HCT116 (cell line): ENCODE data around the gene SMURF1. TPM values are rescaled to one million over a fixed set of nuclear protein-coding genes. Genes with fewer than 3 reads are reported as not detected.

Source experiments
- ATAC-seq: fragments of 200-7000 bp; cut with Tn5 transposase; 2 replicates; pipeline ENCODE4 v1.9.1; 2020; ENCODE audit warnings: mild to moderate bottlenecking, moderate library complexity
- BruUV-seq: library from RNA; stranded (reverse); fragments of 400-500 nt; replicated peaks from 2 replicates; lab custom pipeline; 2021; lab: Mats Ljungman, UMichigan
- CTCF ChIA-PET: fragments of 300-600 bp; sonication (Branson Sonifier 250); formaldehyde crosslinking; loops from one replicate; lab custom pipeline; 2021; ENCODE audit warnings: antibody characterized with exemption; lab: Charles Lee
- POLR2A ChIA-PET: fragments of 300-600, 350-600 bp; sonication (Branson Sonifier 250); formaldehyde crosslinking; loops from one replicate; lab custom pipeline; 2021; ENCODE audit warnings: antibody characterized with exemption; lab: Charles Lee
- RAD21 ChIA-PET, 2 experiments: fragments of 300-600 bp; sonication (Branson Sonifier 250); formaldehyde crosslinking; loops; one replicate each; lab custom pipeline; 2023; ENCODE audit warnings: low total read pairs in 2 of 2; ENCODE audit not compliant: uncharacterized antibody in 2 of 2, unreplicated experiment in 2 of 2, low non-redundant PET in 1 of 2; lab: Charles Lee
- DNase-seq: peaks from one replicate; pipeline ENCODE4 v3.0.0-alpha.2; 2010; ENCODE audit warnings: low read depth, low spot score
- H2AFZ ChIP-seq: fragments of 200-600 bp; shearing (Covaris generic), sonication (generic); 2 replicates; pipeline ENCODE4 v1.6.1; 2017; ENCODE audit warnings: low read depth, mixed run types, mixed read lengths, antibody characterized with exemption, low read length; ENCODE audit not compliant: poor library complexity, severe bottlenecking
- H3K27ac ChIP-seq: 2 replicates; pipeline ENCODE4 v1.5.1; 2012; ENCODE audit warnings: low read depth, low read length
- H3K27me3 ChIP-seq: fragments of 200-600 bp; sonication (generic); 2 replicates; pipeline ENCODE4 v1.6.1; 2016; ENCODE audit warnings: mixed run types, low read length, mixed read lengths; ENCODE audit not compliant: insufficient read depth
- H3K36me3 ChIP-seq, 2 experiments: fragments of 200-500 bp in 1 of 2; fragments of 200-600 bp in 1 of 2; sonication (Bioruptor generic) in 1 of 2; sonication (generic) in 1 of 2; 2 replicates each; pipeline versions ENCODE4 v1.5.1 to v1.6.1; 2014 to 2016; ENCODE audit warnings: low read length in 2 of 2, inconsistent platforms in 1 of 2, mixed read lengths in 1 of 2, mixed run types in 1 of 2; ENCODE audit not compliant: insufficient read depth in 2 of 2, control insufficient read depth in 1 of 2
- H3K4me1 ChIP-seq, 2 experiments: fragments of 200-600 bp in 1 of 2; sonication (generic) in 1 of 2; 2 replicates each; pipeline versions ENCODE4 v1.5.1 to v1.6.1; 2012 to 2017; ENCODE audit warnings: low read length in 2 of 2, inconsistent platforms in 1 of 2, mild to moderate bottlenecking in 1 of 2, mixed read lengths in 1 of 2, mixed run types in 1 of 2, moderate library complexity in 1 of 2; ENCODE audit not compliant: insufficient read depth in 2 of 2, control insufficient read depth in 1 of 2
- H3K4me2 ChIP-seq: fragments of 200-600 bp; sonication (generic); 2 replicates; pipeline ENCODE4 v1.6.1; 2017; ENCODE audit warnings: mixed run types, low read length, mixed read lengths
- H3K4me3 ChIP-seq, 2 experiments: fragments of 200-600 bp in 1 of 2; sonication (generic) in 1 of 2; replicated peaks in 1 of 2; 2 replicates each; pipeline ENCODE4 v1.5.1; 2011 to 2016; ENCODE audit warnings: low read length in 2 of 2, control low read depth in 1 of 2, low read depth in 1 of 2, mild to moderate bottlenecking in 1 of 2, mixed read lengths in 1 of 2, mixed run types in 1 of 2
- H3K79me2 ChIP-seq: fragments of 200-600 bp; sonication (generic); 2 replicates; pipeline ENCODE4 v1.6.1; 2017; ENCODE audit warnings: mild to moderate bottlenecking, mixed run types, low read length, moderate library complexity, mixed read lengths; ENCODE audit not compliant: insufficient read depth
- H3K9ac ChIP-seq: fragments of 200-600 bp; sonication (generic); 2 replicates; pipeline ENCODE4 v1.6.1; 2016; ENCODE audit warnings: low read length, mixed read lengths
- H3K9me2 ChIP-seq: fragments of 200-600 bp; sonication (generic), shearing (Covaris generic); 2 replicates; pipeline ENCODE4 v1.6.1; 2017; ENCODE audit warnings: mixed run types, mild to moderate bottlenecking, moderate library complexity; ENCODE audit not compliant: insufficient read depth
- H3K9me3 ChIP-seq, 2 experiments: fragments of 200-500 bp in 1 of 2; fragments of 200-600 bp in 1 of 2; sonication (Bioruptor generic) in 1 of 2; sonication (generic) in 1 of 2; 2 replicates each; pipeline ENCODE4 v1.6.1; 2014 to 2017; ENCODE audit warnings: low read length in 2 of 2, mixed read lengths in 2 of 2, inconsistent platforms in 1 of 2, low read depth in 1 of 2, mild to moderate bottlenecking in 1 of 2, mixed run types in 1 of 2, moderate library complexity in 1 of 2; ENCODE audit not compliant: control insufficient read depth in 1 of 2, insufficient read depth in 1 of 2
- H4K20me1 ChIP-seq: fragments of 200-600 bp; sonication (generic), shearing (Covaris generic); 2 replicates; pipeline ENCODE4 v1.6.1; 2017; ENCODE audit warnings: mixed run types, mild to moderate bottlenecking, moderate library complexity; ENCODE audit not compliant: insufficient read depth
- ATF3 ChIP-seq: IDR thresholded peaks from 2 replicates; pipeline ENCODE4 v1.6.1; 2012
- CBX3 ChIP-seq: IDR thresholded peaks from 2 replicates; pipeline ENCODE4 v1.6.1; 2012; ENCODE audit warnings: low read depth
- EGR1 ChIP-seq: IDR thresholded peaks from 2 replicates; pipeline ENCODE4 v1.6.1; 2012; ENCODE audit warnings: low read depth
- ELF1 ChIP-seq: IDR thresholded peaks from 2 replicates; pipeline ENCODE4 v1.6.1; 2012; ENCODE audit warnings: low read depth, borderline replicate concordance
- EZH2 ChIP-seq: fragments of 200-600 bp; sonication (generic); IDR thresholded peaks from 2 replicates; pipeline ENCODE4 v1.6.1; 2017; ENCODE audit warnings: antibody characterized with exemption, mixed run types
- MAX ChIP-seq: IDR thresholded peaks from 2 replicates; pipeline ENCODE4 v1.6.1; 2012
- RAD21 ChIP-seq: IDR thresholded peaks from 2 replicates; pipeline ENCODE4 v1.6.1; 2012; ENCODE audit warnings: low read depth, mild to moderate bottlenecking
- REST ChIP-seq: IDR thresholded peaks from 2 replicates; pipeline ENCODE4 v1.6.1; 2012; ENCODE audit warnings: low read depth
- SIN3A ChIP-seq: IDR thresholded peaks from 2 replicates; pipeline ENCODE4 v1.6.1; 2012; ENCODE audit warnings: low read depth
- SRF ChIP-seq: IDR thresholded peaks from 2 replicates; pipeline ENCODE4 v1.6.1; 2012; ENCODE audit warnings: low read depth
- TCF7L2 ChIP-seq: IDR thresholded peaks from 2 replicates; pipeline ENCODE4 v1.7.0; 2011; ENCODE audit warnings: borderline replicate concordance, inconsistent platforms; ENCODE audit not compliant: insufficient read depth, insufficient read length; ENCODE audit errors: extremely low read depth
- ZFX ChIP-seq: fragments of 450-650 bp; IDR thresholded peaks from 2 replicates; pipeline ENCODE4 v1.6.1; 2017
- ZNF274 ChIP-seq: fragments of 200-500 bp; sonication (Bioruptor generic); IDR thresholded peaks from 2 replicates; pipeline ENCODE4 v1.6.1; 2014; ENCODE audit warnings: mild to moderate bottlenecking, low read depth, low read length, inconsistent platforms
- intact Hi-C: fragments of 100-400 bp; cut with micrococcal nuclease; formaldehyde crosslinking; loops from 2 replicates; pipeline ENCODE4 v1.10.0; 2022
- total RNA-seq: library from RNA; stranded (reverse); gene quantifications from one replicate; pipeline ENCODE4 v1.2.1, GENCODE V29; 2021; ENCODE audit not compliant: unreplicated experiment

SMURF1 gene
- total RNA-seq, 1 experiment from 2014 or later, result 24.6 TPM

GRCh38 chr7:99099499-99100077, 44.3 kb downstream of the SMURF1 start:
- RAD21 ChIA-PET, result no interaction called here
- Histone ChIP-seq H3K27me3 (no peaks in the 10 kb centered on the region), H3K9me2 (no peaks in the 10 kb centered on the region), H3K9ac (0 out of 2 replicates have a peak overlapping the region, but pooled peaks have one; percentile 2), H3K27ac (peak overlapping the region; percentile 11), H3K79me2 (peaks cover 97% of the 10 kb centered on the region), H3K4me2 (peak overlapping the region; percentile 53), H3K4me1 (peaks cover 17 to 47% of the 10 kb centered on the region in 2 experiments), H3K36me3 (no peaks in the 10 kb centered on the region), H3K4me3 (peak overlapping the region in 1 of 2 experiments; percentile 37; a peak in 1 of 4 replicates), H2AFZ (no peak overlapping the region), H3K9me3 (no peaks in the 10 kb centered on the region), H4K20me1 (no peaks in the 10 kb centered on the region)
- POLR2A ChIA-PET, result no interaction called here
- ATAC-seq, result peak; percentile 42
- no peak for DNase-seq
- CTCF ChIA-PET, result no interaction called here
- intact Hi-C loops, result no loop called here
- BruUV-seq, result no TSS peak
- TF ChIP-seq SRF, result no peak
- no peak for TF ChIP-seq CBX3
- no peak for TF ChIP-seq MAX
- no peak for TF ChIP-seq TCF7L2
- no peak for TF ChIP-seq EZH2
- TF ChIP-seq ZNF274, result no peak
- TF ChIP-seq ZFX, result no peak
- TF ChIP-seq SIN3A, result no peak
- TF ChIP-seq ELF1, result no peak
- no peak for TF ChIP-seq EGR1
- no peak for TF ChIP-seq ATF3
- no peak for TF ChIP-seq RAD21
- TF ChIP-seq REST, result no peak
